ENCODE results near the gene SLC35B2. TPM values are rescaled to one million over a fixed set of nuclear protein-coding genes. Genes with fewer than 3 reads are reported as not detected.

Gene SLC35B2
- total RNA-seq, 1 donor from 2014 or later, result 25.3 TPM

DNA sequence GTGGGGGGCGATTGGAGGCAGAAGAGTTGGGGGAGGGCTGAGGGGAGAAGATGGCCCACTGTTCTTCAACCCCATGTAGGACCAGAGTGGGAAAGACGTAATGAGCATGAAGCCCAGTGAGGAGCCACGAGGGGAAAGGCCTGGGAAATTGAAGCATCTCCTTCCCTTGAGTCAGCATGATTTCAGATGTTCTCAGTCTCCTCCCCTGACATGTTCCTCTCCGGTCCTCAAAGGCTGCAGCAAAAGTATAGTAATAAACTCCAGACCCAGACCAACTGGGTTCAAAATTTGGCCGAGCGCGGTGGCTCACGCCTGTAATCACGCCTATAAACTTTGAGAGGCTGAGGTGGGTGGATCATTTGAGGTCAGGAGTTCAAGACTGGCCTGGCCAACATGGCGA is 9.9 kb upstream of the SLC35B2 start:
- no peak for DNase-seq
- no peak overlapping the region for H3K27ac Mint-ChIP-seq
- peaks cover 19% of the 10 kb centered on the region for H3K36me3 Mint-ChIP-seq (ENCODE audit: low read depth)
- no peaks in the 10 kb centered on the region for H3K9me3 Mint-ChIP-seq
- H3K27me3 Mint-ChIP-seq, result peaks cover 32% of the 10 kb centered on the region
- H3K4me1 Mint-ChIP-seq, result peaks cover 48% of the 10 kb centered on the region
- intact Hi-C loops (cut with micrococcal nuclease), result no loop called here
- no peak overlapping the region for H3K4me3 Mint-ChIP-seq

DNA sequence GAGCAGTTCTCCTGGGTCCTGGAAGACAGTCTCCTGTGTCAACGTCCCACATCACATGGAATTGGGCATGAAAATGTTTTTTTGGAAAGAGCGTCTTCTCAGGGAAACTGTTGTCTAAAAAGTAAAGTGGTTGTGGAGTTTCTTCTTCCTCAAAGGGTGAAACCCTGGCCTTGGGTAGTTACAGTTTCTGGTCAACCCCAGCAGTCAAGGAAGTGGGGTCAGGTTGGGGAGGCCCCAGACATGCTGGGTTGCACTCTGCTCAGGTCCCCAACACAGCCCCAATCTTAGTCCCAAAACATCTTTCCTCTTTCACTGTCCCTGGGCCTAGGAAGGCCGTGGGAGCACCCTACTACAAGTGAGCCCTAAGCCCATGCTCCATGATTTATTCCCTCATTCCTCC is 9.0 kb upstream of the SLC35B2 start:
- no peaks in the 10 kb centered on the region for H3K9me3 Mint-ChIP-seq
- peaks cover 23% of the 10 kb centered on the region for H3K27me3 Mint-ChIP-seq
- peak overlapping the region; percentile 100 for H3K4me3 Mint-ChIP-seq
- intact Hi-C loops (cut with micrococcal nuclease), result no loop called here
- H3K4me1 Mint-ChIP-seq, result peaks cover 52% of the 10 kb centered on the region
- peaks cover 25% of the 10 kb centered on the region for H3K36me3 Mint-ChIP-seq (ENCODE audit: low read depth)
- DNase-seq, result no peak
- H3K27ac Mint-ChIP-seq, result peak overlapping the region; percentile 81

DNA sequence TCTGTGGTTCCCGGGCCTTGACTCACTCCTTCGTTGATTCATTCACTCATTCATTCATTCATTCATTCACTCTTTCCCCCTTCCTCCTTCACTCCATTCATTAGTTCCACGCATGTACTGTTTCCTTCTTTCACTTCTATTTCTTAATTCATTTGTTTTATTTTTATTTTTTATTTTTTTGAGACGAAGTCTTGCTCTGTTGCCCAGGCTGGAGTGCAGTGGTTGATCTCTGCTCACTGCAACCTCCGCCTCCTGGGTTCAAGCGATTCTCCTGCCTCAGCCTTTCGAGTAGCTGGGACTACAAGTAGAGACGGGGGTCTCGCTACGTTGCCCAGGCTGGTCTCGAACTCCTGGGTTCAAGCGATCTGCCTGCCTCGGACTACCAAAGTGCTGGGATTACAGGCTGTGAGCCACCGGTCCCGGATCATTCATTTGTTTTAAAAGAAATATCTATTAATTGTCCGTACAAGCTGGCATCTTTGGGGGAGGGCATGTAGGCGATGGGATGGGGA is 8.4 kb upstream of the SLC35B2 start:
- Mint-ChIP-seq H3K36me3 (ENCODE audit: low read depth) (peaks cover 31% of the 10 kb centered on the region), H3K27me3 (peaks cover 19% of the 10 kb centered on the region), H3K4me1 (peaks cover 58% of the 10 kb centered on the region), H3K27ac (peak overlapping the region; percentile 97), H3K4me3 (peak overlapping the region; percentile 100), H3K9me3 (no peaks in the 10 kb centered on the region)
- intact Hi-C loops (cut with micrococcal nuclease), result loop anchor here (1.0 kb wide), 1 partner anchor 18 kb away; the partner anchor contains the start of gene HSP90AB1
- no peak for DNase-seq

DNA sequence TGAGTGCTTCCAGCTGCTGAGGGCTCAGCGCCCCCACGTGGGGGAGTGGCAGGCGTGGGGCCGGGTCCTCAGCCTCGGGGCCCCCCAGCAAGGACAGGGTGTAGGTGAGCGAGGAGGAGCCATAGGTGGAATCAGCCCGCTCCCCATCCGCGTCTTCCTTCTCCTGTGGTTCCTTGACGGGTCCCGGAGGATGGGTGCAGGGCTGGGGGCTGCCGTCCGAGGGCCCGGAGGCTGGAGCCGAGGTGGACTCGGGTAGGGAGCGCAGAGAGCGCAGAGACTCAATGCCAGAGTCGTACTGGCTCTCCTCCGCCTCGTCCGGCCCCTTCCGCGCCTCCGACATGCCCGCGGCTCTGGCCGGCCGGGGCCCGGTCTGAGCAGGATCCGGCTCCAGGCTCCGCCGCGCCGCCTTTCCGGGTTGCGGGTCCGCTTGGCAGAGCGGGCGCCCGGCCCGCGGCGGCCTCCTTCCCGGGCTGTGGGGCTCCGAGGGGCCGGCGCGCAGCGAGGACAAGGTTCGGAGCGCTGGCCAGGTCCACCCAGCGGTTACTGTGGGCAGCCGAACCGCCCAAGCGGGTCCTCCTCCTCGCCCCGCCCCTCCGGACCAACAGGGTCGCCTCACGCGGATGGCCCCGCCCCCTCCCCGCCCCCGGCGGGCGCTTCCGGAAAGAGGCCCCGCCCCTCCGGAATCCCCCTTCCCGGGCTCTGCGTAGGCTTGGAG is 7.8 kb upstream of the SLC35B2 start, which contains the start of gene NFKBIE:
NFKBIE (minus strand) TSS at position 545 of the 715 bp plus-strand sequence; CDS start at position 340, 205 bp downstream.
- peak; percentile 98 for DNase-seq
- Mint-ChIP-seq H3K4me3 (peak within 1 kb of the TSS; percentile 100), H3K9me3 (no peaks in the 10 kb centered on the region), H3K4me1 (peaks cover 59% of the 10 kb centered on the region), H3K27ac (peak within 1 kb of the TSS; percentile 97), H3K36me3 (ENCODE audit: low read depth) (peaks cover 34% of the 10 kb centered on the region), H3K27me3 (peaks cover 19% of the 10 kb centered on the region)
- intact Hi-C loops (cut with micrococcal nuclease), result loop anchor here (1.0 kb wide), 1 partner anchor 18 kb away; the partner anchor contains the start of gene HSP90AB1

DNA sequence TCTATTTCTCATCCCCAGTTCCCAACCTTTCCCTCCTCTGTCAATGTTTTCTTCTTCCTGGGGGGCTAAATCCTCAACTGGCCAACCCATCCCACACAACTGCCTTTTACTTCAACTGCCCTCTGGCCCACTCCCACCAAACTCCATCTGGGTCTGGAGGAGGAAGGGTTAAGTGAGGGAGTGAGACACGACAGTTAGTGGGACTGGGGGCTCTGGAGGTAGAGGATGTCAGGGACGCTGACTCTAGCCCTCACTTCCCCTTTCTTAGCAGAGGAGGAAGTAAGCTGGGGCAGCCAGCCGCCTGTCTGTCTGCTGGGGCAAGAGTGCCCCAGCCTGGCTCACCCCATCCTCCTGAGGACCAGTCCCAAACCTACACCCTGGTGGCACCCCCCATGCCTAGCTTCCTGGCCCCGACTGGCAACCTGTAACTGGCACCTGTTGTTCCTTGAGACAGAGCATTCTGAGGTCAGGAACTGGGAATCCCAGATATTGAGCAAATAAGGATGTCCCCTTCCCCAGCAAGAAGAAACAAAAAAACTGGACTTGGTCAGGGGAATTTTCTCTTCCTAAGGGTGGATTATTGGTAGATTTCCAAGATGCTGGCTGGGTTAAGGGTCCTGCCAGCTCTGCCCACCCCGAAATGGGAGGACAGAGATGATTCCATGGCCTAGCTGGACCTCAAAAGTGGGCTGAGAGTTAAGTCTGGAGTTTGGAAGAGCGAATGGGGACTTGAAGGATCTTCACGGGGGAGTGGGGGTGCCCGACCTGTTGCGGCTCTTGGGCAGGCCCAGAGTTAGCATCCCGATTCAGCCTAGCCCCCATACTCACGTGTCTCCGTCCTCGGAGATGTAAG is 7.1 kb upstream of the SLC35B2 start:
- peak; percentile 82 for DNase-seq
- intact Hi-C loops (cut with micrococcal nuclease), result loop anchor here (1.0 kb wide), 1 partner anchor 17 kb away; the partner anchor contains the start of gene HSP90AB1
- Mint-ChIP-seq H3K27ac (peak overlapping the region; percentile 97), H3K4me1 (peaks cover 51% of the 10 kb centered on the region), H3K9me3 (no peaks in the 10 kb centered on the region), H3K36me3 (ENCODE audit: low read depth) (peaks cover 38% of the 10 kb centered on the region), H3K27me3 (peaks cover 11% of the 10 kb centered on the region), H3K4me3 (peak overlapping the region; percentile 100)

DNA sequence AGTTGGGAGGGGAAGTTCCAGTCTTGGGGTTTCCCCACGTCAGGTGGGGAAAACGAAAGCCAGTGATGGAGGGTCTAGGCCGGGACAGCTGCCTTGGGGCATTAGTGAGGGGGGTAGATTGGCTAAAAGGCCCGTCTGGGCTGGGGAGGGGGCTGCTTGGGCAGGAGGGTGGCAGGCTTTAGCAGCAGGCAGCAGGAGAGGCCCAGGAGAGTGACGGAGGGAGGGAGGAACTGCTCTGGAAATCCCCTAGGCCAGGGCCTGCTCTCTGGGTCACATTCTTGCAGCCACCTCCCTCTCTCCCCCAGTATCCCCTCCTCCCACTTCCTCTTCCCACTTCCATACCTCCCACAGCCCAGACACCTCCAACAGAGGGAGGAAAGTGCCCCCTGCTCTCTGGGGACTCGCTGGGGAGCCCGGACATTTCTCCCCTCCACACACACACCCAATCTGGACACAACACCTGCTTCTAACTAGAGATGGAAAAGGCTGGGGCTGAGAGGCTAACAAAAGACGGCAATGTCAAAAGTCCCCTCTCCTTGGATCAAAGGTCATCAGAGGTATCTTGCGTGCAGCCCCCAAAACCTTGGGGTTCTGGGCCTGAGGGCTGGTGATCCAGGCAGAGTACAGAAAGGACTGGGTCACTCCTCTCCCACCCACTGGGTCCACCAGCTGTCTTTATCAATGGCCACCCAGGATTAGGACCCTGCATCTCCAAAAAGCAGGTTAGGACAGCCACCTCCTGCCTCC is 6.2 kb upstream of the SLC35B2 start:
- H3K4me1 Mint-ChIP-seq, result peaks cover 52% of the 10 kb centered on the region
- no peaks in the 10 kb centered on the region for H3K9me3 Mint-ChIP-seq
- peak; percentile 83 for DNase-seq
- H3K4me3 Mint-ChIP-seq, result peak overlapping the region; percentile 100
- intact Hi-C loops (cut with micrococcal nuclease), result loop anchor here (1.0 kb wide), 1 partner anchor 8 kb away; no protein-coding TSS in a partner anchor
- peaks cover 44% of the 10 kb centered on the region for H3K36me3 Mint-ChIP-seq (ENCODE audit: low read depth)
- H3K27ac Mint-ChIP-seq, result peak overlapping the region; percentile 97
- H3K27me3 Mint-ChIP-seq, result peaks cover 3% of the 10 kb centered on the region

DNA sequence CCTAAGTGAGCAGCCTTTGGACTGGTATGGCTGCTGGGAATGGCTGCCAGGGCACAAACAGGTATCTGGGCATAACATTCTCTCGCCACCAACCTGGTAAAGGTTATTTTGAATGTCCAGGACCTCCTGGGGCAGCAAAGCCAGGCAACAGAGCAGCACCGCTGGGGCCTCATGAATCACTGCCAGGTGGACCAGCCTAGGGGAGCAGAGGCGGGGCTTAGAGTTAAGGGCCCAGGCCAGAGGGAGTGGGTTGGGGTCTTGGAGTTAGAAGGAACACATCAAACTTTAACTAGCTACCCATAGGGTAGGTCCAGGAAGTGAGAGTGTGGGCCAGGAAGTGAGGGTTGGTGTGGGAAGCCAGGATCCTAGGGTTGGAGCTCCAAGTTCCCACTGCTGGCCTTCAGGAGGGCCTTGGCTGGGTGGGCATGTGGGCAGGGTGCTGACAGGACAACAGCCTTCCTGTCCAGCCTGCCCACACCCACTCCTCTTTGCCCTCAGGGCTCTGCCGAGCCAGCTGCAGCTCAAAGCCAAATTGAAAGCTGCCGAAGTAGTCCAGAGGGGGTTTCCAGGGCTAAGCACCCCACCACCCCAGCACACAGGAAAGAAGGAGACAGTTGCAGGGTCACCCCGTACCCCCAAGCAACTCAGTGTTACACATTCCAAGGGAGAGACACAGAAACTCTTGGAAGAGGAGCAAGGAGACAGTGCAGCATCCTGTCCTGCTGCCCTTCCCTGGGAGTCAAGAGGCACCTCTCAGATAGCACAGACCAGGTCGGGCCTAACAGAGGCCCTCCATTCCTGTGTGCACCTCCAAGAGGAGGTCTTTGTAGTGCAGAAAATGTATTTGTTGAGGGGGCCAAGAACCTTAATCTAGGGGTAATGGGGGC is 5.4 kb upstream of the SLC35B2 start:
- Mint-ChIP-seq H3K27ac (peak overlapping the region; percentile 97), H3K9me3 (no peaks in the 10 kb centered on the region), H3K4me1 (peaks cover 57% of the 10 kb centered on the region), H3K27me3 (no peaks in the 10 kb centered on the region), H3K4me3 (peak overlapping the region; percentile 100), H3K36me3 (ENCODE audit: low read depth) (peaks cover 51% of the 10 kb centered on the region)
- intact Hi-C loops (cut with micrococcal nuclease), result loop anchor here (1.0 kb wide), 1 partner anchor 7 kb away; no protein-coding TSS in a partner anchor
- no peak for DNase-seq

DNA sequence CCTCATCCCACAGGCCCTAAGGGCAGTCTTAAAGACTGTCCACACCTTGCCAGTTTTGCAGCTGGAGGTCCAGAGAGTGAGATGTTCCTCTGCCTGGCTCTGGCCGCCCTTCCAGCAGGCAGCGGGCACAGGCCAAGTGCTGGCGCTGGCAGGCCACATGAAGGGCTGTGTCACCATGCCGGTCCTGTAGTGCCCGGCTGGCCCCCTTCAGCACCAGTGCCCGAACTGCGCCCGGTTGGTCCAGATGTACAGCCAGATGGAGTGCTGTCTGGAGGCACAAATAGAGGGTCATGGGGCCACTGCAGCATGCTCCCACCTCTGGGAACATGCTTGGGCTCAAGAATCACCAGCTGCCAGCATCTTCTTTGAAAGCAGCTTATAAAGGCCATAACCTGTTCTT is 4.3 kb upstream of the SLC35B2 start:
- Mint-ChIP-seq H3K4me1 (peaks cover 52% of the 10 kb centered on the region), H3K36me3 (ENCODE audit: low read depth) (peaks cover 56% of the 10 kb centered on the region), H3K4me3 (no peak overlapping the region), H3K27ac (peak overlapping the region; percentile 97), H3K27me3 (no peaks in the 10 kb centered on the region), H3K9me3 (no peaks in the 10 kb centered on the region)
- DNase-seq, result no peak
- intact Hi-C loops (cut with micrococcal nuclease), result no loop called here

DNA sequence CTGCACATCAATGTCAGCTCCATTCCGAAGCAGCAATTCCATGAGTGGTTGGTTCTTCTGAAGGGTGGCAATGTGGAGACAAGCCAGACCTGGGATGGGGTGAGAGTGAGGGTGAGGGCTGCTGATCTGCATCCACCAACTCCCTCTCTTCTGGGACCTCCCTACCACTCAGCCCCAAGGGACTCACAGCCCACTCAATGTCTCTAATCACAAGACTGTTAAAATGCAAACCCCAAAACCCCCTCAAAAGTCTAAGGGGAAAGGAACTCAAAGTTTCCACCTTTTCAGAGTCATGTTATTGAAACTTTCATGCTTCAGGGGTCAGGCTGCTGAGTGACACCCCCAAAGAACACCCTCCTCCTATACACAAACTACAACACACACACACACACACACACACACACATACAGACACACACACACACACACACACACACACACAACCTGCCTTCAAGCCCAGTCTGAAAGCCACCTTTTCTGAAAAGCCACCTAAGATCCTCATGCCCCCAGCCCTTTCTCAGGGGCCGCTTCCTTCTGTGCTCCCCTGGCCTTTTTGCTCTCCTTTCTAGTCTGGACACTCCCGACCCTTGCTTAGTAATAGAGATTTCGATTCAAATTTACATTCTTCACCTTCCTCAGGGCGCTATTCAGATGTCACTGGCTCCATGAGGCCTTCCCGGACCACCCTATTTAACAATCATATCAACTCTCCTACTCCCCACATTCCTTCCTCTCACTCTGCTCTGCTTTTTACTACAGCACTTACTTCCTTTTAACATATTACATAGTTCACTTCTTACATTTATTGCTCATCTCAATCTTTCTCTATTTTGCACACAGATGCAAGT is 3.3 kb upstream of the SLC35B2 start:
- Mint-ChIP-seq H3K9me3 (no peaks in the 10 kb centered on the region), H3K27ac (peak overlapping the region; percentile 12), H3K4me1 (peaks cover 53% of the 10 kb centered on the region), H3K27me3 (no peaks in the 10 kb centered on the region), H3K4me3 (peak overlapping the region; percentile 5), H3K36me3 (ENCODE audit: low read depth) (peaks cover 62% of the 10 kb centered on the region)
- no peak for DNase-seq
- intact Hi-C loops (cut with micrococcal nuclease), result no loop called here

DNA sequence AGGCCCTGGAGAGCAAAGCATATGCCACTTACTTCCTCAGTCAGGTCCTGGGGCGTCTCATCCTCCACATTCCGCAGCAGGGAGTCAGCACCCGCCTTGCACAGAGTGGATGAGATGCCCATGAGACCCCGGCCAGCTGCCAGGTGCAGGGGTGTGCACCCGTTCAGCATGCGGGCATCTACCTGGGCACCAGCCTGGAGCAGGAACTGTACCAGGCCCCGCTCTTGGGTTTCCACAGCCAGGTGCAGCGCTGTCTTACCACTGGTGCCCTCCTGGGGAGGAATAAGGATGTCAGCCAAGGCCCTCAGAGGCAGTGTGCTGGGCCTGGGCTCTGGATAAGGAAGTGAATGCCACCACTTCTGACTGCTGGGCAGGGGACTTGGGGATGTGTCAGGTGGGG is 2.7 kb upstream of the SLC35B2 start:
- DNase-seq, result no peak
- Mint-ChIP-seq H3K36me3 (ENCODE audit: low read depth) (peaks cover 69% of the 10 kb centered on the region), H3K27ac (no peak overlapping the region), H3K4me1 (peaks cover 60% of the 10 kb centered on the region), H3K27me3 (no peaks in the 10 kb centered on the region), H3K9me3 (no peaks in the 10 kb centered on the region), H3K4me3 (no peak overlapping the region)
- intact Hi-C loops (cut with micrococcal nuclease), result no loop called here

DNA sequence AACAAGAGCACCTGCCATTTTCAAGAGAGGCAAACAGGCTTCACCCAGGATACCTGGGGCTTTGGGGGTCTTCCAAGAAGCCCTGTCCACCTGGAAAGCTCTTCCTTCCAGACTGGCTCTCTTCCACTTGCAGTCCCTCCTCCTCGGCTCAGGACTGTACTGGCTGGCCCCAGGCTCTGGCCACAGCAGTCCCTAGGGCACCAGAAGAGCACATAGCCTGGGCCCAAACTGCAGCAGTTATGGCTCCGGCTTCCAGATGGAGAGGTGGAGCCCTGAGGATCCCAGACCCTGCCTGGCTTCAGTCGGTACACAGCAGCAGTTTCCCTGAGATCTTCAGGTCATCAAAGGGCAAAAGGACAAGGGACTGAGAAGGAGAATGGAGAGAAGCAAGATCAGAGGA is 1.6 kb upstream of the SLC35B2 start:
- no peaks in the 10 kb centered on the region for H3K27me3 Mint-ChIP-seq
- DNase-seq, result no peak
- intact Hi-C loops (cut with micrococcal nuclease), result no loop called here
- no peak overlapping the region for H3K4me3 Mint-ChIP-seq
- H3K4me1 Mint-ChIP-seq, result peaks cover 59% of the 10 kb centered on the region
- peaks cover 74% of the 10 kb centered on the region for H3K36me3 Mint-ChIP-seq (ENCODE audit: low read depth)
- peak overlapping the region; percentile 94 for H3K27ac Mint-ChIP-seq
- H3K9me3 Mint-ChIP-seq, result no peaks in the 10 kb centered on the region

DNA sequence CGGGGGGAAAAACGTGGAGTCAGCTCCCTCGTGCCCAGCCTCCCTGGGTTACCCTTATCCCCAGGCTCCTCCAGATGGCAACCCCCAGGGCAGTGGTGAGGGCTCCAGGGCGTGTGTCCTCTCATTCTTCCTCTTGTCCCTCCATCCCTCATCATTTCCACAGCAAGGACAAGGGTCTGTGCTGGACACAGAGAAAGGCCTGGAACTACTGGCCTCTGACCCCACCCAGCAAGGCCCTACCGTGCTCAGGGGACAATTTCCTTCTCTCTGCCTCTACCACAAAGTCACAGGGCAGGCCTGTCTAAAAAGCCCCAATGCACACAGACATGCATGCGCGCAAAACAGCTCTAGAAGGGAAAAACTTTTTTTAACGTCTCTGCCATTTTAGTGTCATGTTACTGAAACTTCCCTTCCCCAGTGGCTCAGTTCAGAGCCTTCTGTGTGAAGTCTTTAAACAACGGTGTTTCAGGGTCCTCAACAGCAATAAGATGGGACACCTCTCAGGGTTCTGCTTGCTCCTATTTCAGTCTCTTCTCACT is 1.1 kb upstream of the SLC35B2 start:
- H3K36me3 Mint-ChIP-seq (ENCODE audit: low read depth), result peaks cover 76% of the 10 kb centered on the region
- H3K27ac Mint-ChIP-seq, result peak overlapping the region; percentile 94
- H3K27me3 Mint-ChIP-seq, result no peaks in the 10 kb centered on the region
- peaks cover 60% of the 10 kb centered on the region for H3K4me1 Mint-ChIP-seq
- no peaks in the 10 kb centered on the region for H3K9me3 Mint-ChIP-seq
- intact Hi-C loops (cut with micrococcal nuclease), result no loop called here
- DNase-seq, result no peak
- peak overlapping the region; percentile 86 for H3K4me3 Mint-ChIP-seq

Data from activated CD4-positive, alpha-beta T cell treated with anti-CD3 and anti-CD28 coated beads, Interleukin-2, amount 10 ng/mL, durations not matched to agents 24 days and 14 days (primary cell).